HG03175 (cell line): ENCODE data around the gene DMD.
"Not testable (repeated sequence)": the region's sequence is repeated elsewhere in the genome, so short reads cannot be mapped to it uniquely, and the experiment has no call there.

Experiments
- ATAC-seq: cut with Tn5 transposase; IDR thresholded peaks from one replicate; pipeline ENCODE4 v1.9.1; 2021; ENCODE audit warnings: mild to moderate bottlenecking, moderate library complexity; ENCODE audit not compliant: unreplicated experiment

DMD gene

DNA sequence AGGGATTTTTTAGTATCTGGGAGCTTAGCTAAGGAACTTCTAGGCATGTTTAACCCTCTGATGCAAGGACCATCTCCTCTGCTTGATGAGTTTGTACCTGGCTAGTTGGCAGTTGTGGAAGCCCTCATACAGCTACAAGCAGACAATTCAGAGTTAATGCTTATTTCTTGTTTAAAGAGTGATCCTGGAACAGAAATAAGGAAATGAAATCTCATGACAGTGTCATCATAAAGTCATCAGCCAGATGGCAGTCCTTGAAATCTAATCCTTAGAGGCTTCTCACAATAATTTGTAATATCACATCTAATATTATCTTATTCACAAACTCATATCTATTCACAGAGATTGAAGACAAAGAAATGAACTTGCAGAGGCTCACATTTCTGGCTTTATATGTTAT is 1557.9 kb downstream of the DMD start:
- ATAC-seq: no peak

GRCh38 chrX:31652650-31653049 is 1558.7 kb downstream of the DMD start:
- peak; percentile 71 for ATAC-seq

DNA sequence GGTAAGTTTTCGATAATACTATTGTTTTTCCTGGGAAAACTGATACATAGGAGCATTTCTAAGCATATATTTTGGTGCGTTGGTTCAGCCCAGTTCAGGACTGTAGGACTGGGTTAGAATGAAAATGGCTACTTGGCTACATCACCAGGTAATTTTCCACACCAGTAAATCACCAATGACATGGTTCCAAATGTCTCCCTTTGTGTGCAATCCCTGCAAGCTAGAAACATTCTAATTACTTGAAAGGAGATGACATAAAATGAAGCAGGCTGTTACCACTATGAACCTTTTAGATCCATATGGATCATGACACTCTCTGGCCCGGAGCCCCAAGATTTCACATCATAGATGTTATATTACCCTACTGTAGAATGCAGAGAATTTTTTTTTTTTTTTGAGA is 1562.1 kb downstream of the DMD start:
- no peak for ATAC-seq

DNA sequence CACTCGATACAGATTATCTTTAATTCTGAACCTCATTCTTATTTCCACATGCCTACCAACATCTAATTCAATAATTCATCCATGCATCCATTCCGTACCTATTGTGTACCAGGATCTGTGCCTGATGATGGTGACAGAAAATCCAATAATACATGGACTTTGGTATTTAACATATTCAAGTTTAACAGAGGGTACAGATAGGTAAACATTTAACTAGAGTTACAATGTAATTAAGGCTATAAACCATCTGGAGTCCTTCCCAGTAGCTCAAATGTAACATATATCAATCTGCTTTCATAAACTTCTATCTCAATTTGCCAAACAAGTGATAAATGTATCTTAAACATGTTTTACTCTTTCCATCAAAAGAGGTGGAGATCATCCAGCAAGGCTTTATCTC is 1578.0 kb downstream of the DMD start:
- no peak for ATAC-seq

DNA sequence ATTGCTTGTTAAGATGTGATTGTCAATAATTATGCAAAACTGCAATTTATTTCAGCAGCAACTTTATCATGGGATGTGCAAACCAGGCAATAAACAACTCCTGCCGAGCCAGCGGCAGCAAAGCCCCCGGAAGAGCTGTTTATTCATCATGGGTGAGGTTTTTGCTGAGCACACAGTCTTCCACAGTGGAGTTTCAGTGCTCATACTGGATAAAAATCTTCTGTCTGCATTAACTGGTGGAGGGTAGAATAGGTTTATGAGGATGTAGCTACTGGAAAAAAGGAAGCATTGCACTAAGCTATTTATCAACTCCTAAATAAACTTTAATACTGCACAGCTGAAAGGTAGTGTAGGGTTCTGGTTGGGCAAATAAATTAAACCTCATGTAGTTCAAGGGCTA is 1582.2 kb downstream of the DMD start:
- ATAC-seq: no peak

GRCh38 chrX:31609130-31609529 is 1602.2 kb downstream of the DMD start:
- no peak for ATAC-seq

- ATAC-seq: no peak
These were observed 1602.7 kb downstream of the DMD start for GRCh38 chrX:31608638-31609037.

DNA sequence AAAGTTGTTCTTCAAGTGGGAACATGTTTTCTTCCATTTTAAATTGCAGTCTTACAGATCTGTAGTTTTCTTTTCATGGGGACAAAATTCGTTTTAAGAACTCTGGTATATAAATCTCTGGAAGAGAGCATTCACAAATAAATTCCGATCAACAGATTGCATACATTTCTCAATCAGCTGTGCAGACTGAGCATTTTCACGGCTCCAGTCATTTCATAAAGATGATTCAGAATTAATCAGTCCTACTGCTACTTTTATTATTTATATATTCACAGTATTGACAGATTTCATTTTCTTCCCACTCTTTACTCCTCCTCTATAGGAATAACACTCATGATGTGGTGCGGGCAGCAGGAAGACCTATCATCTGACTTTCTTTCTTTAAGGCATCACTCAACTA is 1604.6 kb downstream of the DMD start:
- ATAC-seq: no peak

GRCh38 chrX:31604629-31605221 is 1606.6 kb downstream of the DMD start:
- peak; percentile 83 for ATAC-seq

DNA sequence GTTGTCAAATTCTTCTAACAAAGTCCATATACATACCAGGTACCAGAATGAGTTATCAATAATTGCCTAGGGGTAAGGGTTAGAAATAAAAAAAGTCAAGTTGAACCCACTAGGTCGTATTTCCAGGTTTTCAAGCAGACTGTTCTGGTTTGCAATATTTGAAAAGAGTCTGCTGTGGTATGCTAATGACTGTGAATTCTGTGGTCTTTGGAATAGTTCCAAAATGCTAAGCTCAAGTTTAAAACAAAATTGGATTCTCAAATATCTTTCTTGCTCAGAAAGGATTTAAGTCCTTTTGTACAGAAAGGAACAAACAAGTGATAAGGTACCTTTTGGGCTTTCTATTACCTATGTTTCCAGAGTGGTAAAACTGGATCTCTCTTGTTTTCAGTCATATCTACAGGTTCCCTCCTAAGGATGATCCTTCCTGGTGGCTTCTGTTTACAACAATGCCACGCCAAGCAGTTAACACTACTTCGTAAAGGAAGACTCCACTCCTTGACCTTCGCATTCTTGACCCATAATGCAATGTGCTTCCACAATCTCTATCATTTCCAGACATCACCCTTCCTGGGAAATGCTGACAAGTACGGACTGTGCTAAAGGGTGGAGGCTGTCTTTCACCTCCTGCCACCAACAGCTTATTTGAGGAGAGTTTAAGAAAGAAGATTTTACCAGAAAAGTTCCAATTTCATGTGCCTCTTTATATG is 1607.8 kb downstream of the DMD start:
- no peak for ATAC-seq

DNA sequence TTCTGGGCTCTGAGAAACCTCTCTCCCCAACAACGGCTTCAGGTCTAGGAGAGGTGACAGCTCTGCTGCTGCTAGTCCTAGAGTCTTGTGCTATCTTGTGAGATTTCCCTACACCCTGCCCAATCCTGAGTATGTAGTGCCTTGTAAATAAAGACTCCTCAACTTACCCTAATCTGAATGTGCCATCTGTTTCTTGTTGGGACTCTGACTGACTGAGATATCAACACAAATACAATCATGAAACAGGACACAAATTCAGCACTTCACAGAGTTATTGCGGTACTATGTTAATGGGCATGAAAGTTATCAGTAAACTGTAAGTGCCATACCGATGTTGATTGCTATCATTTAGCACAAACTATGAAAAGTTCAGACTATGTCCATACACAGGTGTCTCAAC is 1610.5 kb downstream of the DMD start:
- ATAC-seq: no peak

DNA sequence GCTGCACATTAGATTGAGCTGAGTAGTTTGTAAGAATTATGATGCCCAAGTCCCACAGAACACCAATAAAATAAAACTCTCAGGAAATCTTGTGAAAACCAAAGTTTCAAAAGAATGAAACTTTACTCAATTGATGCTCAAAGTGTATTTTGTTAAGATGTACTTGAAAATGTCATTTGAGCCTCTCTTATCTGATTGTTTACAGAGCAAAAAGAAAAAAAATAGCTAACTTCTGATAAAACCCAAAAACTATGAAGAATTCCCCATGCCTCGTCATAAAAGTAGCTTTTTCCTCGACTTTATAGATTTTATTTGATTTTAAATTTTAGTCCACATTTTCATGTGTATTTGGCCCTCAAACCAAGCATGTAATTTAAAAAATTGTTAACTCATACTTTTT is 1618.0 kb downstream of the DMD start:
- no peak for ATAC-seq

- ATAC-seq: no peak
These were observed 1620.0 kb downstream of the DMD start for GRCh38 chrX:31591355-31591754.

DNA sequence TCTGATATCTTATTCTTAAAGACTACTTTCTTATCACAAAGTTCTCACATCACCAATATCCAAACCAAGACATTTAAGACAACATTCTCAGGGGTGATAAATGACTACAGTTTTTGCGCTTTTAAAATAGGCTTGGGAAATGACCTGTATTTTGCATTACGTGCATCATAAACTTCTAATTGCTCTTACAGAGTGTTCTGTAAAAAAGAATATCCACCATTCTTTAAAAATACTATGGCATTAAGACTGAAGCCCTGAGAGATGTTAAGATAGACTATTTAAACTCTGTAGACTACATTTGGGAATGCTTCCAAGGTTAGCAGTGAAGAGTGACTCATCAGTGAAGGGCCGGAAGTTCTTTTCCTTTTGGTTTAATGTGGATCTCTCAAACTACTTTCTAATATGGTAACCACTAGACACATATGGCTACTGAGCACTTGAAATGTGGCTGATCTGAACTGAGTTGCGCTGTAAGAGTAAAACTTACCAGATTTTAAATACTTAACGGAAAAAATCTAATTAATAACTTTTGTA is 1620.7 kb downstream of the DMD start:
- no peak for ATAC-seq

DNA sequence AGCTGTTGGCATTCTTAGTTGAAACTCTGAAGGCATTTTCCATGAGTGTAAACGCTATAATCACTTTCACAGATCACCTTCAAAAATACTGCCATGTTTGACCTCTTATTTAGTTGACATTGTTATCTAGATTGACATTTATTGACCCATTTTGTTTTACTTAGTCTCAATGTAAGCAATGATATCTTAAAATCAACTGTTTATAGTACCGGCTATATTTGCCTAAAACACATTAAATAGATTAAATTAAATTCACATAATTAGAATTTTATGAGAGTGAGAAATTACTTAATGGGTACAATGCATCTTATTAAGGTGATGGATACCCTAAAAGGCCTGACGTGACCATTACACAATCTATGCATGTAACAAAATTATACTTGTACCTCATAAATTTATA is 1621.8 kb downstream of the DMD start:
- ATAC-seq: no peak

DNA sequence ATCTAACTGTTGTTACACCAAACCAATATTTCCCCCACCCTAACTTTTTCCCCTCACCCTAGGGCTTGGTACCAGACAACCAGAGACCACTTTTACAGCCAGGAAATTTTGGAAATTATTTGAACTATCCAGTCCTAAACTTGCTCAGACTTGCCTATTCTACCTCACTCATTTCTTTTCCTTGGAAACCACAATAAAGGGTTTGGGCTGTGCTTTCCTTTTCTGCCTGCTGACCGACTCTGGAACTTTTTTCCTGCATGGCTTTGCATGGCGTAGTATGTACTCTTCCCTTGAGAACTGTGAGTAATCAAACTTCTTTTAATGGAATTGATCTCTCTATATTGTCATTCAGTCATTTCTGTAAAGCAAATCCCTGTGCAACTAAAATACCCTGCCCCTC is 1623.0 kb downstream of the DMD start:
- ATAC-seq: no peak

- not testable (repeated sequence) for ATAC-seq
These were observed 1627.5 kb downstream of the DMD start for GRCh38 chrX:31583892-31584291.

- ATAC-seq: no peak
These were observed 1630.6 kb downstream of the DMD start for GRCh38 chrX:31580726-31581125.

- no peak for ATAC-seq
These were observed 1631.1 kb downstream of the DMD start for GRCh38 chrX:31580227-31580626.

GRCh38 chrX:31572360-31572759 is 1639.0 kb downstream of the DMD start:
- no peak for ATAC-seq

GRCh38 chrX:31570658-31571057 is 1640.7 kb downstream of the DMD start:
- ATAC-seq: no peak

GRCh38 chrX:31563792-31564191 is 1647.6 kb downstream of the DMD start:
- no peak for ATAC-seq

GRCh38 chrX:31555506-31555905 is 1655.8 kb downstream of the DMD start:
- ATAC-seq: no peak
